Cardiac septum (tissue), 1 donor: ENCODE results near the gene EPHA5. TPM values are rescaled to one million over a fixed set of nuclear protein-coding genes. Genes with fewer than 3 reads are reported as not detected.

Experiments used
- DNase-seq: peaks from one replicate; pipeline ENCODE4 v3.0.0-alpha.2; 2020; ENCODE audit warnings: low spot score
- intact Hi-C: fragments of 100-400 bp; cut with DNase I; formaldehyde crosslinking; loops from one replicate; pipeline ENCODE4 v1.14.0; 2022
- total RNA-seq: library from RNA; stranded (reverse); fragmentation: NEBNext Ultra II Directional; extraction: Animal tissue kit (Norgen Biotek cat#: 25700); gene quantifications from one replicate; pipeline ENCODE4 v1.2.1, GENCODE V29; 2021
- donor health status: DM: no; HTN: no; CAD: no.

EPHA5 gene
- total RNA-seq, 1 donor from 2014 or later = 0.22 TPM

DNA sequence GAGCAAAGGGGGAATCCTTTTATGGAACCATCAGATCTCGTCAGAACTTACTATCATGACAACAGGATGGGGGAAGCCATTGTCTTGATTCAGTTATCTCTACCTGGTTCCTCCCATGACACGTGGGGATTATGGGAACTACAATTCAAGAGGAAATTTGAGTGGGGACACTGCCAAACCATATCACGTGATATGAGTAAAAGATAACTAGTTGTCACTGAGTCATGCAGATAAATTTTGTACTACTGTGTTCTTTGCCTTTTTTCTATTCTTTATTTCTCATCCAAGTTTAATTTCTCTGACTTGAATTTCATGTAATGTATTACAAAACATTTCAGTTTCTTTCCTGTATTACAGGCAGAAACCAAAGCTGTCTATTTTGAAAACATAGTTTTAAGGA lies 383.2 kb downstream of the EPHA5 start:
- intact Hi-C loops = no loop called here
- DNase-seq = no peak
